HG03457 (cell line): Measurements from ENCODE around the gene GATM.

ENCODE experiments used
- ATAC-seq: cut with Tn5 transposase; IDR thresholded peaks from one replicate; pipeline ENCODE4 v1.9.1; 2021; ENCODE audit warnings: moderate number of reproducible peaks; ENCODE audit not compliant: unreplicated experiment

GATM gene

DNA sequence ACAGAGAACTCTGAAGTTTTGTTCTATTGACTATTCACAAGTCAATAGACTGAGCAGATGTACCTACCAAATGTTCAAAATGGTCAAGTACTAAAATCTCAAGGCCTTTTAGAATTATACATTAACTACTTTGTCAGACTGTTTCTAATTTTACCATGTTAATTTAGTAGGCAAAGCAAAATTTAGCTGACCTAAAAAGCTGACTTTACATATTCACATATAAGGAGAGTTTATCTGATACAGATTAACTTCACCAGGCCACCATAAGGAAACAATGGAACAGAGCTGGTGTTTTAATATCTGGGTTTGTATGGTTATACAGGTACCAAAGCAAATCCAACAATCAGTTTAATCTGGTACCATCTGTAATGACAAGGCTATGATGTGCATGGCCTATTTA is 15.9 kb downstream of the GATM start:
- no peak for ATAC-seq

DNA sequence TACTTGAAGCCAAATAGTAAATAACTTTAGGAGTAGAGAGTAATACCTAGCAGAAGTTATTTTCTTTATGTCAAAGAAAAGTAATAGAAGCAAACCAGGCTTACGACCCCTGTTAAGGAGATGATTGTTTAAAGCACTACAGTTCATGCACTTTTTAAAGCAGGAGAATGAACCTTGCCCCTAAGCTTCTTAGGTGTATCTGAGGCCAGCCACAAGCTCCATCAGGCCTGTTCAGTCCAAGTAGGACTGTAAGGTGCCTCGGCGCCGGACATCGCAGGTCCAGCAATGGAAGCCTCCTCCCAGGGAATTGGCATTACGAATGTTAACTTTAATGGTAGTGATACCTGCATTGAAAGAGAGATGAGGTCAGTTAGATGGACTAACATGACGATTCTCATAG is 16.5 kb downstream of the GATM start:
- no peak for ATAC-seq

GRCh38 chr15:45355860-45356259 is 22.5 kb downstream of the GATM start:
- no peak for ATAC-seq

DNA sequence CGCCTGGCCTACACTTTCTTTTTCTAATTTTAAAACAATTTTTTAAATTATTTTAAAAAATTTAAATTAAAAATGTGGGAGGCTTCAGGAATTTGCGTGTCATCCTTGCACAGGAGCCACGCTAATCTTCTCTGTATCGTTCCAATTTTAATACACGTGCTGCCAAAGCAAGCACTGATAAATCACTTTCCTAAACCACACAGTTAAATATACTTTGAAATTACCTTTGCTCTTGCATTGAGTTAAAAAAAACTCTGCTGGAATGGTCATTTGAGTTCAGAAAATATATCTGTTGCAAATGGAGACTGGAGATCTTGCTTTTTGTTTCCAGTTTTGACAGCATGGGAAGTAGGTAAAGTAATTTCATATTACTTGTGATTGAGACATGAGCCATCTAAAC is 23.6 kb downstream of the GATM start:
- no peak for ATAC-seq

DNA sequence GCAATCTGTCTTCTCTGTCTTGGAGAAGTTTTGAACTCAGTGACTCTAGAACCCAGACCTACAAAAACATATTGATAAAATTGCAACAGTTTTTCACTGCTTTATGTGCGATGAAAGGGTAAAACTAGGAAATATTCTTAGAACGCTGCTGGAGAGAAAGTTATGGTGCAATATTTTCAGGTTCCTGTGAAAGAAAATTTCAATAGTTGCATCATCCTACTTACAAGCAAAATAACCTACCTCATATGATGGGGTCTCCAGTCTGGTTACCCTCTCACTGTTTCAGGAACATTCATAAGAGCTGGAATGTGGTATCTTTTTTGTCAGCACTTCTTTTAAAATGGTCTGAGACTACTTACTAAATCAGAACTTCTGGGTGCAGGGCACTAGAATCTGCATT is 27.1 kb downstream of the GATM start:
- no peak for ATAC-seq

DNA sequence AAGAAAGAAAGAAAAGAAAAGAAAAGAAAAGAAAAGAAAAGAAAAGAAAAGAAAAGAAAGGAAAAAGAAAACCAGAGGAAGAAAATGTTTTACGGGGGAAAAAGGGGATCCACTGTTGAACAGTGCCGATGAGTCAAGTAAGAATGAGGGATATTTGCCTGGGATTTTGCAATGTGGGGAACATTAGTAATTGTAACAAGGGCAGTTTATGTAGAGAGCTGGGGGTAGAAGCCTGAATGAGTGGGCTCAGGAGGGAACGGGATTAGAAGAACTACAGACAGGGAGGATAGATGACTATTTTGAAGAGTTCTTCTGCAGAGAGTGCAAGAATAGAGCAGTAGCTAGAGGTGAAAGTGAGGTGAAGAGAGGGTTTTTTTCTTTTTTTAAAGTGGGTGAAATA is 28.7 kb downstream of the GATM start:
- ATAC-seq: no peak

DNA sequence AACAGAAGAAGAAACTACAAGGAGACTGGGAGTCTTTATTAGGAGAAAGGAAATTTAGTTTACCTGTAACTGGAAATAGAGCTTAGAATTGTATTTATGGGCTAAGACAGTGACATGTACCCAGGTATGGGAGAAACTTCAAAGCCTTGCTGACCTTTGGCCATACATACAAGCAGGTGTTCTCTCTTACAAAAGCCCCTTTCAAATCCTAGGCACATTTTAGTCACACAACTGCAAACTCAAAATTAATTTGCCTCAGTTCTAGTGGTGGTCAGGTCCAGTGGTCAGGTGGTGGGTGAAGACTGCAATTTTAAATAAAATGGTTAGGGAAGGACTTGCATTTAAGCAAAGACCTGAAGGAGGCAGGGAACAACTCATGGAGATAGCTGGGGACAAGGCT is 30.4 kb downstream of the GATM start:
- no peak for ATAC-seq

GRCh38 chr15:45347033-45347432 is 31.3 kb downstream of the GATM start:
- no peak for ATAC-seq

DNA sequence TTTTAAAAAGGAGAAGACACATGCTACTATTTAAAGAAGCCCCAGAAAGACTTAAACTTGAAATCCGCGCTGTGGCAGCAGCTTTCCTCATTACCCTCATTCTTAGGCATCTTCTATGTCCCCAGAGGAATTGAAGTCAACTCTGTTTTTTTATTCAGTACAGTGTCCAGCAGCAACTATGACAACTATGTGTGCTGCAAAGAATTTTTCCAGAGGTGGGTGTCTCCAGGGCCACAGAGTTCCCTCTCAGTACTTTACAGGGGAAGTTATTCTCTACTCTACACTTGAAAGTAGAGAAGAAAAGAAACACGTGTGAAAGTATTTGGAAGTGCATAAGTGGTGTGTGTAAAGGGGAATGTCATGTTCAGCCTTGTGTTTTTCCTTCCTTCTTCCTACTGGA is 32.0 kb downstream of the GATM start:
- ATAC-seq: no peak

GRCh38 chr15:45343258-45343860 is 35.0 kb downstream of the GATM start:
- no peak for ATAC-seq

DNA sequence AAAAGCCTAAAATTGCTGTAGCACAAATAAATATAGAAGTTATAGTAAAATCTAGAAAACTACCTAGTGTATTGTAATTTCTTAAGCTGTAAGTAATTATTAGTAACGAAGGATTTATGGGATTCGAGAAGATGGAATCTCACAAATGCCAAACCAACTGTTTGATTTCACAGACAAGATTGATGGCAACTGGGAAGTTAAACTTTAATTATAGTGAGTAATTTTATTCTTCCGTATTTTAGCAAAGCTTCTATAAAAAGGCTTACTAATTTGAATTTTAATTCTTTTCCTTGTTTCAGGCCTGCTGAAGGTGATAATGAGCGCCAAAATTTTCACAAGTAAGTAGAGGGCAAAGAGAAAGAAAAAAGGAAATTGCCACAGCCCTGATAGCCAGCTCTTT is 36.6 kb downstream of the GATM start:
- no peak for ATAC-seq

GRCh38 chr15:45340429-45340828 is 37.9 kb downstream of the GATM start:
- ATAC-seq: no peak

DNA sequence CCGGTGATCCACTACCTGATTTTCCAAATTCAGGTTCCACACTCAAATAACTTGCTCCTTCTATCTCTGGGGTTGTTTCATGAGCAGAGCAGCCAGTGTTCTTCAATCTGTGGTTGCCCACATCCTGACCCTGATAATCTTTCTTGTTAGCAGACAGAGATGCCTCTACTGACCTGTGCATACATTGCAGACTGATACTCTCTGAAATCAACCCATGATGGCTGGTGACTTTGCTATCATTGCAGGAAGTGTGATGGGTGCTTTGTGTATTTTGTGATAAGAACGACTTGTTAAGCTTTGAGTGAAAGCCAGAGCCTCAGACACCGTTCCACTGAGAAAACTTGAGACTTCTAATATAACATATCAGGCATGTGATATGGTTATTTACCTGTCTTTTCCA is 39.9 kb downstream of the GATM start:
- ATAC-seq: no peak

- ATAC-seq: no peak
Observed at GRCh38 chr15:45337224-45337623, 41.1 kb downstream of the GATM start.

GRCh38 chr15:45333550-45333949 is 44.8 kb downstream of the GATM start:
- ATAC-seq: no peak

DNA sequence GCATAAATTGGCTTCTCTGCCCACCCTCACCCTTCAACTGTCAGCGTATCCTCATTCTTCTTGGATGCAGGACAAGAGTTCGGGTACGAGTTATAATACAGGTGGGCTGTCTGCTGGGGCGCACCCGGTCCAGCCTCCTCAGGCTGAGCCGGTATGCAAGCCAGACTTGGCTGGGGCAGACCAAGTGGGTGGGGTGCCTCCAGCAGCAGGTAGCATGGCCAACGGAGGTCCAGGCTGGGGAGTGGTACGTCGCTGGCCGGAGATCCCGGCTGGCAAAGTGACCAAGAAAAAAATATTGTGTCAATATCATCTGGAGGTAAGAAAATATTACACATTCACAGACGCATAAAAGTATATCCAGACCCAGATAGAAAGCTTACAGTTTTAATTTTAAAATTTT is 45.6 kb downstream of the GATM start:
- ATAC-seq: no peak

GRCh38 chr15:45331972-45332371 is 46.4 kb downstream of the GATM start:
- ATAC-seq: no peak

DNA sequence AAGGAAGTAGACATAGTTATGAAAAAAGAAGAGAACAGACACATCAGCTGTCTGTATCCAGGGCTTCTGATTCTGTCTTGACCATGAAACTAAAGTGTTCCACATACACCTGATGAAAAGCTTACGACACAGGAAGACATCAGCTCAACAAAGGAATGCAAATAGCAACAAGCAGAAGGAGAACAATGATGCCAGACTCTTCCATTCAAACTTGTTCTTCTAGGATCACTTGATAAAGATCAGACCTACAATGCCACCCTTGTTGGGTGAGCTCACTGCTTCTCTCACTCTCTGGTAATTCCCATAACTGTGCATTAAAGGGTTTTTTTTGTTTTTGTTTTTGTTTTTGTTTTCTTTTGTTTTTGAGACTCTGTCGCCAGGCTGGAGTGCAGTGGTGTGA is 49.7 kb downstream of the GATM start:
- no peak for ATAC-seq

DNA sequence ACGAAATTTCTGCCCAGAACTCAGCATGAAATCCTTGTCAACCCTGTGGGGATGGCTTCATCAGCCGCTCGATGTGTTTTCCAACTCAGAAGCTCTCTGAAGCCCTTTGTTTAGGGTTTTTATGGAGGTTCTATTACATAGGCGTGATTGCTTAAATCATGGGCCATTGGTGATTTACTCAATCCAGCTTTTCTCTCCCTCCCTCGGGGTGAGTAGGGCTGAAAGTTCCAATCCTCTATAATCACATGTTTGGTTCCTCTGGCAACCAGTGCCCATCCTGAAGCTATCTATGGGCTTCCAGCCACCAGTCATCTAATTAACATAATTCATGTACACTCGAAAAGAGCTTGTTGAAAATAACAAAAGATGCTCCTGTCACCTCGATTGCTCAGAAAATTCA is 51.6 kb downstream of the GATM start:
- no peak for ATAC-seq

DNA sequence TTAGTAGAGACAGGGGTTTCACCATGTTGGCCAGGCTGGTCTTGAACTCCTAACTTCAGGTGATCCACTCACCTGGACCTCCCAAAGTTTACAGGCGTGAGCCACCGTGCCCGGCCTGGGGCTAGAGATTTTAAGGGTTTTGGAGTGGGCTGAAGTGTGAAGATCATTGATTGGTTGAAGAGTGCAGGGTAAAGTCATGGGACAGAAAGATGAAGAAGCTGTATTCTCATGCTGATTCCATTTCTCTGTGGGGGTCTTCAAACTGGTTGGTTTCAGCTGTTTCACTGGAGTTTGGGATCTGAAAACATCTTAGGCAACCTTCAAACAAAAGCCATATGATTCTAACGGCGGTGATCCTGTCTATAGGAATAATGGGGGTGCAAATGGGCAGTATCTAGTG is 52.1 kb downstream of the GATM start:
- ATAC-seq: no peak

- no peak for ATAC-seq
Observed at GRCh38 chr15:45320581-45321205, 57.7 kb downstream of the GATM start.

DNA sequence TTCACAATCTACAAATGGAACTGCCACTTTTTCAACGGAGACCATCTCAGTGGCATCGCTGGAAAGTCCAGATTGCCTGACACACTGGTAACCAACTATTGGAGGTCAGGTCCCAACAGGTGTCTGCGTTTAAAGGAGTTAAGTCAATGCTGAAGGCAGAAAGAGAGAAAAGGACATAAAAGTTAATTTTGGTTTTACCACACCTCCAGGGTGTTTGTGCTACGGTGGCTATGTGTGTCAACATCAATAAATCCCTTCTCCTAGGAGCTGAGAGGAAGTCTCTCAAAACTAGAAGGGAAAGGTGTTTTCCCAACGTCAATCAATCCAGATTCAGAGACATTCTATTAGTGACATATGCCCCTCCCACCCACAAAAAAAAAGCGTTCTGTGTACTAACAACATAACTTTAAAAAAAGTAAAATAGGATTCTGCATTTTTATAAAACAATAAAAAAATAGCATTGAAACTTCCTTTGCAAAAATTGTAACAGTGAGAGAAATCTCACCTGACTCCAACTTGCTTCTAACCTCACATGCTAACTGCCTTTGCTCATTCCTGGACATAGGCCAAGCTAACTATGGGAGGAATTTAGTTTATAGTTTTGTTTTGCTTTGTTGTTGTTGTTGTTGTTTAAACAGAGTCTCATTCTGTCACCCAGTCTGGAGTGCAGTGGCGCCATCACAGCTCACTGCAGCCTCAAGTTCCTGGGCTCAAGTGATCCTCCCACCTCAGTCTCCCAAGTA is 58.7 kb downstream of the GATM start:
- ATAC-seq: no peak

DNA sequence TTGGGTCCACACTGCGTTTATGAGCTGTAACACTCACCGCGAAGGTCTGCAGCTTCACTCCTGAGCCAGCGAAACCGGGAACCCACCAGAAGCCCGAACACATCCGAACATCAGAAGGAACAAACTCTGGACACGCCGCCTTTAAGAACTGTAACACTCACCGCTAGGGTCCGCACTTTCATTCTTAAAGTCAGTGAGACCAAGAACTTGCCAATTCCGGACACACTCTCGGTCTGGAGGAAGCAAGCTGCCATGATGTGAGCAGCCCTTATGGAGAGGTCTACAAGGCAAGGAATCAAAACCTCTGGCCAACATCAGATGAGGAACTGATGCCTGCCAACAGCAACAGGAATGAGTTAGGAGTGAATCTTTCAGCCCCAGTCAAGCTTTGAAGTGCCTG is 63.4 kb downstream of the GATM start:
- ATAC-seq: no peak
